Nephron (organoid): ENCODE data around the gene PARVB.

Source experiments
- H3K27ac Mint-ChIP-seq, 3 experiments: 2 replicates each; pipeline ENCODE4 v1.8.0; 2020; ENCODE audit warnings: mixed read lengths in 3 of 3, mild to moderate bottlenecking in 2 of 3, moderate library complexity in 1 of 3
- H3K27me3 Mint-ChIP-seq: 2 replicates; pipeline ENCODE4 v1.8.0; 2021; ENCODE audit warnings: low read depth, mild to moderate bottlenecking, moderate library complexity, mixed read lengths
- H3K36me3 Mint-ChIP-seq: 2 replicates; pipeline ENCODE4 v1.8.0; 2020; ENCODE audit warnings: low read depth, mixed read lengths
- H3K4me1 Mint-ChIP-seq: 2 replicates; pipeline ENCODE4 v1.8.0; 2020; ENCODE audit warnings: mixed read lengths
- H3K4me3 Mint-ChIP-seq, 3 experiments: 2 replicates each; pipeline ENCODE4 v1.8.0; 2020; ENCODE audit warnings: mild to moderate bottlenecking in 3 of 3, mixed read lengths in 3 of 3, moderate library complexity in 2 of 3
- H3K9me3 Mint-ChIP-seq: 2 replicates; pipeline ENCODE4 v1.8.0; 2020; ENCODE audit warnings: mixed read lengths
- CTCF ChIP-seq, 3 experiments: fragments of 200-600 bp; sonication (generic); IDR thresholded peaks; one replicate each; pipeline ENCODE4 v1.5.0; 2021; ENCODE audit warnings: antibody characterized with exemption in 3 of 3; ENCODE audit not compliant: unreplicated experiment in 3 of 3

The PARVB gene

GRCh38 chr22:44197271-44197670, 173.2 kb downstream of the PARVB start:
- Mint-ChIP-seq H3K27ac (no peak overlapping the region), H3K4me1 (peaks cover 6% of the 10 kb centered on the region), H3K4me3 (no peak overlapping the region)

GRCh38 chr22:44199164-44199563, 175.1 kb downstream of the PARVB start:
- no peak overlapping the region for H3K27ac Mint-ChIP-seq
- H3K4me3 Mint-ChIP-seq, result no peak overlapping the region
- H3K9me3 Mint-ChIP-seq, result no peaks in the 10 kb centered on the region
- H3K27me3 Mint-ChIP-seq, result peaks cover 48% of the 10 kb centered on the region
- H3K36me3 Mint-ChIP-seq, result no peaks in the 10 kb centered on the region
- H3K4me1 Mint-ChIP-seq, result peaks cover 12% of the 10 kb centered on the region
- no peak for TF ChIP-seq CTCF (IDR thresholded peaks at IDR 0.05; ENCODE audit: unreplicated experiment in 3 of 3)

More at GRCh38 chr22:44197271-44197670, 173.2 kb downstream of the PARVB start:
- H3K9me3 Mint-ChIP-seq, result no peaks in the 10 kb centered on the region
- H3K36me3 Mint-ChIP-seq, result no peaks in the 10 kb centered on the region
- peaks cover 44% of the 10 kb centered on the region for H3K27me3 Mint-ChIP-seq
- no peak for TF ChIP-seq CTCF (IDR thresholded peaks at IDR 0.05; ENCODE audit: unreplicated experiment in 3 of 3)

GRCh38 chr22:44199866-44200265, 175.8 kb downstream of the PARVB start:
- Mint-ChIP-seq H3K27ac (no peak overlapping the region), H3K36me3 (no peaks in the 10 kb centered on the region), H3K27me3 (peaks cover 43% of the 10 kb centered on the region), H3K9me3 (no peaks in the 10 kb centered on the region), H3K4me1 (peaks cover 12% of the 10 kb centered on the region), H3K4me3 (no peak overlapping the region)
- TF ChIP-seq CTCF (IDR thresholded peaks at IDR 0.05; ENCODE audit: unreplicated experiment in 3 of 3), result no peak

GRCh38 chr22:44200451-44200850, 176.3 kb downstream of the PARVB start:
- Mint-ChIP-seq H3K4me3 (no peak overlapping the region), H3K36me3 (no peaks in the 10 kb centered on the region), H3K9me3 (no peaks in the 10 kb centered on the region), H3K27me3 (peaks cover 40% of the 10 kb centered on the region), H3K27ac (no peak overlapping the region), H3K4me1 (peaks cover 12% of the 10 kb centered on the region)
- TF ChIP-seq CTCF (IDR thresholded peaks at IDR 0.05; ENCODE audit: unreplicated experiment in 3 of 3), result no peak

- Mint-ChIP-seq H3K27ac (no peak overlapping the region), H3K9me3 (no peaks in the 10 kb centered on the region), H3K27me3 (peaks cover 36% of the 10 kb centered on the region), H3K4me3 (no peak overlapping the region), H3K4me1 (peaks cover 12% of the 10 kb centered on the region), H3K36me3 (no peaks in the 10 kb centered on the region)
- TF ChIP-seq CTCF (IDR thresholded peaks at IDR 0.05; ENCODE audit: unreplicated experiment in 3 of 3), result no peak
These were observed 176.9 kb downstream of the PARVB start for GRCh38 chr22:44200855-44201550.

GRCh38 chr22:44201665-44202064, 177.6 kb downstream of the PARVB start:
- H3K4me1 Mint-ChIP-seq, result peaks cover 12% of the 10 kb centered on the region
- TF ChIP-seq CTCF (IDR thresholded peaks at IDR 0.05; ENCODE audit: unreplicated experiment in 3 of 3), result no peak
- H3K27me3 Mint-ChIP-seq, result peaks cover 34% of the 10 kb centered on the region
- H3K36me3 Mint-ChIP-seq, result no peaks in the 10 kb centered on the region
- H3K27ac Mint-ChIP-seq, result peak overlapping the region in 1 of 3 experiments; percentile 15
- H3K9me3 Mint-ChIP-seq, result no peaks in the 10 kb centered on the region
- H3K4me3 Mint-ChIP-seq, result no peak overlapping the region
